Stimulated activated CD4-positive, alpha-beta T cell treated with anti-CD3 and anti-CD28 coated beads, Interleukin-15, amount 100 ng/mL, for 1 hour (primary cell): ENCODE results near the gene STK11.

Experiments
- DNase-seq, 2 donors: peaks; one replicate each; pipeline ENCODE4 v3.0.0-alpha.2; 2020; ENCODE audit warnings: low read depth in 1 of 2, low spot score in 1 of 2

Gene STK11

DNA sequence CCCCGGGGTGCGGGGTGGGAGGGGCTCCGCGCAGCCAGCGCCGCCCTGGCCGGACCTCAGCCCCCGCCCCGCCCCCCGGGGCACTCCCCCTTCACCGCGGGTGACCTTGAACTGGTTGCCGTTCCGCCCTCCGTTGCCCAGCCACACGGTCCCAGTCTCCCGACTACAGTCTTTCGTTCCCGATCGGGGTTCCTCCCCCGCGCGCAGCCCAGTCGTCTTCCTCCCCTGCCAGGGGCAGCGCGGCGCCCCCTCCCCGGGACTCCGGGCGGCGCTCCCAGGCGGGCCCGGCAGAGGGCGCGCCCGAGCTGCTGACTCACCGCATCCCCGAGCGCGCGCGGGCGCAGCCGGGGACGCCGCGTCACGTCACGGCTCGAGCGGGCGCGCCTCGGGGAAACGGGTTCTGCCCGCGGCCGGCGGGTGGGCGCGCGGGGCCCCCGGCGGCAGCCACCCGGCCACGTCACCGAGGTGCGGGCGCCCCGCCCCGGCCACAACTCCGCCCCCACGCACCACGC, 43.3 kb downstream of the STK11 start:
- peak; percentile 77 to 78 for DNase-seq

GRCh38 chr19:1249298-1249989, 43.9 kb downstream of the STK11 start:
- peak; percentile 94 to 96 for DNase-seq

DNA sequence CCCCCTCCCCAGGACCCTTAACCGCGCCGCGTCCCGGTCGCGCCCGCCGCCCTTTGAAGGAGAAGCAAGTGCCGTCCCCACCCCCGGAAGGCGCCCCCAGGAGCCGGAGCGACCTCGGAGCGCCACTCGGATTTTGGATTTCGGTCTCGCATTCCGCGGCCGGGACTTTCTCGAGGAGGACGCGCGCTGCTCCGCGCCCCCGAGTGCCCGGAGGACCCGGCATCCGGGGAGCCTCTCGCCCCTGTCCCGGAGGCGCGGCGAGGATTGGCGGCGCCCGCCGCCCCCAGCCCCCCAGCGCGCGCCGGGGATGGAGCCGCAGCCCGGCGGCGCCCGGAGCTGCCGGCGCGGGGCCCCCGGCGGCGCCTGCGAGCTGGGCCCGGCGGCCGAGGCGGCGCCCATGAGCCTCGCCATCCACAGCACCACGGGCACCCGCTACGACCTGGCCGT, 44.4 kb downstream of the STK11 start:
- DNase-seq: no peak

DNA sequence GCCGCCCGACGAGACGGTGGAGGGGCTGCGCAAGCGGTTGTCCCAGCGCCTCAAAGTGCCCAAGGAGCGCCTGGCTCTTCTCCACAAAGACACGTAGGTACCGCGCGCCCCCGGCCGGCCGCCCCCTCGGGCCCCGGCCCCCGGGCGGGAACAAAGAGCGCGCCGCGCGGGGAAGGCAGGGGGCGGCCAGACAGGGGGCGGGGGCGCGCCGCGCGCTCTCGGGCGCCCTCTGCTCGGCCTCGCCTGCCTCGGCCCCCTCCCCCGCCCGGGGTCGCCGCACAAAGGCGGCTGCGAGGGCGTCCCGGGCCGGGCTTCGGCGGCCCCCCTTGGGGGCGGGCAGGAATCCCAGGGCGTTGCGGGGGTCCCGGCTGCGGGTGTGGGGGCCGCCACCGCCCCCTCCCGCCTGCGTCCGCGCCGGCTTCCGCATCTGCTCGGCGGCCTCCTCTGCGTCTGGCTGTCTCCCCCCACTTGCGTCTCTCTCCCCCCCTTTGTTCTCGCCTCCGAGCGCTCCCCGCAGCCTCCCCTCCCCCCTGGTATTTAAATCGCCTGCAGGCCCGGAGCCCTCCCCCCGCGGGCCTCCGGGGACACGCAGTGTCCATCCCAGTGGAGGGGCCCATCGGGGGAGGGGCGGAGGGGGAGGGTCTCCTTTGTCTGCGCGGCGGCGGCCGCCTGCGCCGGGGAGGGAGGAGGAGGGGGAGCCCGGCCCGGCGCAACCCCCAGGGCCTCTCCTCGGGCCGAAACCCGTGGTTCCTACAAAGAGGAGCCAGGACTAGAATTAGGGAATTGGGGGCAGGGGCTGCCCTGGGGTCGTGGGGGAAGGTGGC, 45.1 kb downstream of the STK11 start:
- no peak for DNase-seq

GRCh38 chr19:1251330-1252220, 46.0 kb downstream of the STK11 start:
- peak in 1 of 2 donors; percentile 47 for DNase-seq

- peak in 1 of 2 donors; percentile 47 for DNase-seq
Measured at GRCh38 chr19:1252221-1252820, 46.7 kb downstream of the STK11 start.

GRCh38 chr19:1252821-1253513, 47.4 kb downstream of the STK11 start:
- peak in 1 of 2 donors; percentile 58 for DNase-seq

GRCh38 chr19:1253514-1254080, 48.0 kb downstream of the STK11 start:
- no peak for DNase-seq

GRCh38 chr19:1254081-1254527, 48.5 kb downstream of the STK11 start:
- DNase-seq: no peak

DNA sequence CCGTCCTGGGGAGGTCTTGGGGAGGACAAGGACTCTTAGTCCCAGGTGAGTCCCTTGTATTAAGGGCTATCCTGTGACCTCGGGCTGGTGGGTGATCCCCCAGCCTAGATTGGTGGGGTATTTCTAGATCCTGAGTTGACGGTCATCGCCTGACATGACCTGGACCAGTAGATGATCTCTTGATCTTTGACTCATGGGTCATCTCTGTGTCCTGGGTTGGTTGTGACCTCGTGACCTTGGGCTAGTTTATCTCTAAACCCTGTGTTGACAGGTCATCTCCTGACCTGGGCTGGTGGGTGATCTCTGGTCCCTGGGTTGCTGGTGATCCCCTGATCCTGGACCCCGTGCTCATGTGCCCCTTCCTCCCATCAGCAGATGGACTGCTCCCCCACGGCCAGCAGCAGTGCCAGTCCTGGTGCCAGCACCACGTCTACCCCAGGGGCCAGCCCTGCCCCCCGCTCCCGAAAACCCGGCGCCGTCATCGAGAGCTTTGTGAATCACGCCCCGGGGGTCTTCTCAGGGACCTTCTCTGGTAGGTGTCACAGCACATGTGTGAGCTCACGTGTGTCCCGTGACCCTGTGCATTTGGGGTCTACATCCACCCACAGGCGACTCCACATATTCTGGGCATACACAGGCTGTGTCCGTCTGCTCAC, 49.1 kb downstream of the STK11 start:
- no peak for DNase-seq

- no peak for DNase-seq
Measured at GRCh38 chr19:1255186-1256161, 49.9 kb downstream of the STK11 start.

- no peak for DNase-seq
Measured at GRCh38 chr19:1256646-1257474, 51.3 kb downstream of the STK11 start.

DNA sequence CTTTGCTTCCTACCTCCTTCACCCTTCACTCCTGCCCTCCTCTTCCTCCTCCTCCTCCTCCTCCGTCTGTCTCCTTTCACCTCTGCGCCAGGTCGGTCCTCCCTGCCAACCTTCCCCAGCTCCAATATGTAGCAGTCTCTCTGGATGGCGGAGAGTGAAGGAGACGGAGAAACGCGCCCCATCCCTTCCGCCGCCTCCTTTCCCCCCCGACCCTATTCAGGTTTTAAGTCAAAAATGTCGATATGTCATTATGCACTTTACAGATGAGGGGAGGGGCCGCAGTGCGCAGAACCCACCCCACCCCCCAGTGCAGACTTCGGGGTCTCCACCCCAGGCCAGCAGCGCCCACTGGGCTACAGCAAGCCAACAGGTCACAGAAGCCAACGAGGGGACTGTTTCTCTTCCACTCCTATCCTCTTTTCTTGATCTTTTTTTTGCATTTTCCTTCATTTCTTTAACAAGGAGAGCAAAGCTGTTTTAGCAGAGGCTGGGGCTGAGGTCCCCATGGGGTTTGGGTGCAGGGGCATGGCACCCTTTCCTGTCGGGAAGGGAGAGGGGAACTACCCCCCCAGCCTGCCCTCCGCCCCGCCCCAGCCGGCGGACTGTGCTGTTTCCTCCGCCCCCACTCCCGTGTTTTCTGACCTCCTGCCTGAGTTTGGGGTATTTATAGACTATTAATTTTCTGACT, 52.0 kb downstream of the STK11 start:
- no peak for DNase-seq

- DNase-seq: no peak
Measured at GRCh38 chr19:1258163-1258492, 52.5 kb downstream of the STK11 start.

DNA sequence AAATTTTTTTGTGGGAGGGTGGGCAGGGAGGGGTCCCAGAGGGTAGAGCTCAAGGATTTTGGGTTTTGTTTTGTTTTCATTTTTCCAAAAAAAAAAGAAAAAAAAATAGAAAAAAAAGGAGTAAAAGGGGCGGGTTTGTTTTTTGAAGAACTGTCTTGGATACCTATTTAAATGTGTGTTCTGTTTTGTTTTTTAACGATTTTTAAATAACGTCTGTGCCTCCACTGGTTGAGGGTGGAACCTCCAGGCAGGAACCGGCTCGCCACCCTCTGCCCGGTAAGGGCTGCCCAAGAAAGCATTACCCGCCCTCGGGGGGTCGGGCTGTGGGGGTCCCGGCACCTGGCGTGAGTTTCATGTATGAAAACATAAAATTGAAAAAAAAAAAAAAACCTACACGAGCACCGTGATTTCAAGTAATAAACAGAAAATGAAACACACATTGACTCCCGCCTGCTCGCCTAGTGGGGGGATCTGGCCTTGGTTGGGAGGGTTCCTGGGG, 53.2 kb downstream of the STK11 start:
- no peak for DNase-seq

DNA sequence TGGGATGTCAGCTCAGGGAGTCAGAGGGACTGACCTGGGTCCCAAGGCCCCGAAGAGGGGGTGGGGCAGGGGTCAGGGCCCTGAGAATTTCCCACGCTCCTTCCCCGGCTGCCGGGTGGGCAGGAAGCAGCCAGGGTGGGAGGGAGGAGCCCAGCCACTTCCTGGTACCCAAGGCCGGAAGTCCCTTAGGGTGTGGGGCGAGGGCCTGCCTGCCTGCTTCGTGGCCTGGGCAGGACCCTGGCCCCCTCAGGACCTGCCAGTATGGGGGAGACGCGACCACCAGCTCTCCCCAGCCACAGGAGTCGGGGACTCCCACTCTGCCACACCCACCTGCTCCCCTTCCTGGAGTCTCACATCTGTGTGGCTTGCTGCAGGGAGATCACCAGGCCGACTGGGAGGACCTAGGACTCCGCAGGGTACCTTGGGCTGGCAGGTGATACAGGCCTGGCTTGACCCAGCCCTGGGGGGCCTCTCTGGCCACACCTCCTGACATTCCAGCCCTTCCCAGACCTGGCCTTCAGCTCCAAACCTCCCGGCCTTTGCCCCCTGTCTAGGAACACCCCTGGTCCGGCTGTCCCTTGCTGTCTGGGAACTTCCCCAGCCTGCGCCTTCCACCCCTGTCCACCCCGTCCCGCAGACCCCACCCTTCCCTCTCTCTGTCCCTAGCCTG, 53.8 kb downstream of the STK11 start:
- DNase-seq: peak in 1 of 2 donors; percentile 54
